Panc1 (cell line): Measurements from ENCODE around the gene MAGI2. TPM values are rescaled to one million over a fixed set of nuclear protein-coding genes. Genes with fewer than 3 reads are reported as not detected.

ENCODE experiments used
- ATAC-seq: fragments of 200-7000 bp; cut with Tn5 transposase; 2 replicates; pipeline ENCODE4 v1.9.1; 2020; ENCODE audit warnings: mild to moderate bottlenecking, moderate library complexity
- BruUV-seq: library from RNA; stranded (reverse); fragments of 400-500 nt; replicated peaks from 2 replicates; lab custom pipeline; 2021; lab: Mats Ljungman, UMichigan
- CTCF ChIA-PET: fragments of 300-600 bp; sonication (Branson Sonifier 250); formaldehyde crosslinking; loops from one replicate; lab custom pipeline; 2022; ENCODE audit warnings: antibody characterized with exemption; lab: Charles Lee
- POLR2A ChIA-PET: fragments of 300-600 bp; sonication (Branson Sonifier 250); formaldehyde crosslinking; loops from one replicate; lab custom pipeline; 2022; ENCODE audit warnings: antibody characterized with exemption; lab: Charles Lee
- DNase-seq: peaks from one replicate; pipeline ENCODE4 v3.0.0-alpha.2; 2010; ENCODE audit warnings: low read depth, low spot score
- H3K27ac ChIP-seq: 2 replicates; pipeline ENCODE4 v1.5.1; 2011; ENCODE audit warnings: mild to moderate bottlenecking, low read length, inconsistent platforms
- H3K27me3 ChIP-seq: fragments of 200-500 bp; sonication (Bioruptor generic); 2 replicates; pipeline ENCODE4 v1.6.0; 2014; ENCODE audit warnings: low read length, inconsistent platforms; ENCODE audit not compliant: control insufficient read depth, insufficient read depth
- H3K36me3 ChIP-seq: fragments of 200-500 bp; sonication (Bioruptor generic); 2 replicates; pipeline ENCODE4 v1.5.1; 2014; ENCODE audit warnings: inconsistent platforms, mild to moderate bottlenecking, low read length, moderate library complexity; ENCODE audit not compliant: control insufficient read depth, insufficient read depth
- H3K4me1 ChIP-seq: 2 replicates; pipeline ENCODE4 v1.5.1; 2011; ENCODE audit warnings: inconsistent platforms, mild to moderate bottlenecking, low read length, moderate library complexity; ENCODE audit not compliant: control insufficient read depth, insufficient read depth
- H3K4me3 ChIP-seq, 2 experiments: 2 replicates each; pipeline ENCODE4 v1.5.1; 2011 to 2012; ENCODE audit warnings: low read depth in 2 of 2, low read length in 2 of 2, mild to moderate bottlenecking in 2 of 2, inconsistent platforms in 1 of 2, moderate library complexity in 1 of 2
- H3K9me3 ChIP-seq: fragments of 200-500 bp; sonication (Bioruptor generic); 2 replicates; pipeline ENCODE4 v1.5.1; 2014; ENCODE audit warnings: low read depth, mild to moderate bottlenecking, inconsistent platforms, low read length, moderate library complexity; ENCODE audit not compliant: control insufficient read depth, insufficient read depth
- CTCF ChIP-seq: fragments of 450-650 bp; IDR thresholded peaks from 2 replicates; pipeline ENCODE4 v1.5.1; 2017; ENCODE audit warnings: mild to moderate bottlenecking
- POLR2AphosphoS5 ChIP-seq: IDR thresholded peaks from 2 replicates; pipeline ENCODE4 v1.6.1; 2012; ENCODE audit warnings: mild to moderate bottlenecking, low read depth, low read length, moderate library complexity
- REST ChIP-seq, 2 experiments: IDR thresholded peaks; 2 replicates each; pipeline ENCODE4 v1.6.1; 2011 to 2012; ENCODE audit warnings: low read depth in 2 of 2, control low read depth in 1 of 2, low read length in 1 of 2, mild to moderate bottlenecking in 1 of 2, moderate library complexity in 1 of 2; ENCODE audit not compliant: insufficient read depth in 1 of 2
- SIN3A ChIP-seq: IDR thresholded peaks from 2 replicates; pipeline ENCODE4 v1.6.1; 2012; ENCODE audit warnings: low read depth, mild to moderate bottlenecking, low read length, moderate library complexity, borderline replicate concordance; ENCODE audit not compliant: insufficient read depth
- TCF7L2 ChIP-seq: IDR thresholded peaks from 2 replicates; pipeline ENCODE4 v1.6.1; 2011; ENCODE audit warnings: mild to moderate bottlenecking, low read depth, low read length, inconsistent platforms
- in situ Hi-C: cut with HindIII; loops from 2 replicates; pipeline ENCODE4 v1.10.0; 2016; ENCODE audit warnings: low sequenced_read_pairs, low pct_unique_long_range_greater_than_20kb
- intact Hi-C: fragments of 100-400 bp; cut with micrococcal nuclease; formaldehyde crosslinking; loops from one replicate; pipeline ENCODE4 v1.10.0; 2022; ENCODE audit not compliant: unreplicated experiment
- total RNA-seq: library from RNA; stranded (reverse); gene quantifications from one replicate; pipeline ENCODE4 v1.2.1, GENCODE V29; 2021; ENCODE audit not compliant: unreplicated experiment

Gene MAGI2
- total RNA-seq, 1 experiment from 2014 or later = 5.4 TPM

- intact Hi-C loops = no loop called here
- ATAC-seq = no peak
- H3K4me1 ChIP-seq = no peaks in the 10 kb centered on the region
- TF ChIP-seq POLR2AphosphoS5 (no peak), CTCF (no peak), TCF7L2 (no peak), SIN3A (no peak), REST (IDR thresholded peaks at IDR 0.05; ENCODE audit: insufficient read depth in 1 of 2, low read depth in 2 of 2, low read length in 1 of 2) (no peak)
- H3K27ac ChIP-seq = no peak overlapping the region
- ChIA-PET CTCF (interaction anchor here (1.4 kb wide), 1 partner anchor 14 kb away, joined by 3 read pairs; no protein-coding TSS in a partner anchor), POLR2A (interaction anchor here (0.6 kb wide), 1 partner anchor 104 kb away, joined by 3 read pairs; no protein-coding TSS in a partner anchor)
- in situ Hi-C loops = no loop called here
- no peak overlapping the region for H3K4me3 ChIP-seq
- H3K27me3 ChIP-seq = no peaks in the 10 kb centered on the region; the same call in 1 of the 2 replicates
- no TSS peak for BruUV-seq
- H3K9me3 ChIP-seq = no peaks in the 10 kb centered on the region
- H3K36me3 ChIP-seq = no peaks in the 10 kb centered on the region
- no peak for DNase-seq
These were observed 1305.1 kb downstream of the MAGI2 start for GRCh38 chr7:78148166-78148894.

- CTCF ChIA-PET = no interaction called here
These were observed 1306.9 kb downstream of the MAGI2 start for GRCh38 chr7:78146546-78146945.

More at GRCh38 chr7:78146546-78146945, 1306.9 kb downstream of the MAGI2 start:
- no peaks in the 10 kb centered on the region for H3K4me1 ChIP-seq
- DNase-seq (no peak), ATAC-seq (no peak)
- no peaks in the 10 kb centered on the region for H3K9me3 ChIP-seq
- no peak overlapping the region for H3K4me3 ChIP-seq
- H3K27ac ChIP-seq = no peak overlapping the region
- POLR2A ChIA-PET = no interaction called here
- H3K27me3 ChIP-seq = no peaks in the 10 kb centered on the region
- in situ Hi-C loops = no loop called here
- no TSS peak for BruUV-seq
- intact Hi-C loops = no loop called here
- no peak for TF ChIP-seq SIN3A
- no peak for TF ChIP-seq TCF7L2
- no peak for TF ChIP-seq CTCF
- TF ChIP-seq POLR2AphosphoS5 = no peak
- TF ChIP-seq REST (IDR thresholded peaks at IDR 0.05; ENCODE audit: insufficient read depth in 1 of 2, low read depth in 2 of 2, low read length in 1 of 2) = no peak
- H3K36me3 ChIP-seq = no peaks in the 10 kb centered on the region
